AG04450 (cell line): ENCODE data around the gene STYXL1. TPM values are rescaled to one million over a fixed set of nuclear protein-coding genes. Genes with fewer than 3 reads are reported as not detected.

Experiments
- CTCF ChIA-PET: fragments of 300-600, 350-600 bp; formaldehyde crosslinking; extraction: SDS; loops from one replicate; lab custom pipeline; 2022; ENCODE audit warnings: antibody characterized with exemption, inconsistent platforms; lab: Charles Lee
- POLR2A ChIA-PET: fragments of 350-600 bp; formaldehyde crosslinking; extraction: SDS; loops from one replicate; lab custom pipeline; 2021; ENCODE audit warnings: antibody characterized with exemption, inconsistent platforms; lab: Yijun Ruan, JAX
- DNase-seq: peaks from one replicate; pipeline ENCODE4 v3.0.0-alpha.2; 2011; ENCODE audit warnings: low read depth, low spot score
- H3K27ac ChIP-seq: one replicate; pipeline ENCODE4 v1.5.1; 2012; ENCODE audit warnings: low read depth, low read length, control low read depth
- H3K27me3 ChIP-seq: one replicate; pipeline ENCODE4 v1.6.0; 2012; ENCODE audit warnings: low read length; ENCODE audit not compliant: control insufficient read depth, insufficient read depth
- H3K4me3 ChIP-seq: 2 replicates; pipeline ENCODE4 v1.5.1; 2011; ENCODE audit warnings: mild to moderate bottlenecking, low read depth, low read length, control low read depth
- H3K9me3 ChIP-seq: 2 replicates; pipeline ENCODE4 v1.5.1; 2012; ENCODE audit warnings: low read length; ENCODE audit not compliant: control insufficient read depth, insufficient read depth
- CTCF ChIP-seq: IDR thresholded peaks from 2 replicates; pipeline ENCODE4 v1.5.1; 2011; ENCODE audit warnings: low read depth, low read length, control low read depth, inconsistent platforms
- polyA plus RNA-seq: library from polyadenylated mRNA; depleted of rRNA; stranded (reverse); fragments of >200 nt; gene quantifications from 2 replicates; pipeline ENCODE4 v1.2.3, GENCODE V29; 2011

The STYXL1 gene
- polyA plus RNA-seq, 1 experiment = 77.0 TPM

DNA sequence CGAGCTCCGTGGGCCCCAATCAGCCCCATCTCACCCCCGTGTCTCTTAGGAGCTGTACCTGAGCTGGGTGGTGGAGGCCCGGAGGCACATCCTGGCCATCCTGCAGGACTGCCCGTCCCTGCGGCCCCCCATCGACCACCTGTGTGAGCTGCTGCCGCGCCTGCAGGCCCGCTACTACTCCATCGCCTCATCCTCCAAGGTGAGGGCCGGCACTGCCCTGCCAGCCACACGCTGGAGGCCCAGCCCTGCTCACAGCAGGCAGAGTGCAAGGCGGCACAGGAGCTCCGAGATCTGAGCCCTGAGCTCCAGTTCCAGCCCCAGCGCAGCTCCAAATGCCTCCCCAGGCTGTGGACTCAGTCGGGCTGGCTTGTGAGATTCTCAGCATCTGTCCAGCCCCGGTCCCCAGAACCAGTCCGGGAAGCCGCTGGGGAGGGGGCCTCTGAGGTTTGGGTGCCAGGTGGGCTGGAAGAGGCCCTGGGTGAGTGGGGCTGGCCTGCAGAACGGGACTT, 62.7 kb downstream of the STYXL1 start:
- H3K27ac ChIP-seq = no peak overlapping the region
- POLR2A ChIA-PET = interaction anchor here (0.8 kb wide), 1 partner anchor 23 kb away, joined by 5 read pairs; no protein-coding TSS in a partner anchor
- no peaks in the 10 kb centered on the region for H3K27me3 ChIP-seq
- no peaks in the 10 kb centered on the region; the same call in 1 of the 2 replicates for H3K9me3 ChIP-seq
- CTCF ChIA-PET = interaction anchor here (0.6 kb wide), 1 partner anchor 329 kb away, joined by 6 read pairs; no protein-coding TSS in a partner anchor
- DNase-seq = no peak
- TF ChIP-seq CTCF = no peak
- no peak overlapping the region for H3K4me3 ChIP-seq

DNA sequence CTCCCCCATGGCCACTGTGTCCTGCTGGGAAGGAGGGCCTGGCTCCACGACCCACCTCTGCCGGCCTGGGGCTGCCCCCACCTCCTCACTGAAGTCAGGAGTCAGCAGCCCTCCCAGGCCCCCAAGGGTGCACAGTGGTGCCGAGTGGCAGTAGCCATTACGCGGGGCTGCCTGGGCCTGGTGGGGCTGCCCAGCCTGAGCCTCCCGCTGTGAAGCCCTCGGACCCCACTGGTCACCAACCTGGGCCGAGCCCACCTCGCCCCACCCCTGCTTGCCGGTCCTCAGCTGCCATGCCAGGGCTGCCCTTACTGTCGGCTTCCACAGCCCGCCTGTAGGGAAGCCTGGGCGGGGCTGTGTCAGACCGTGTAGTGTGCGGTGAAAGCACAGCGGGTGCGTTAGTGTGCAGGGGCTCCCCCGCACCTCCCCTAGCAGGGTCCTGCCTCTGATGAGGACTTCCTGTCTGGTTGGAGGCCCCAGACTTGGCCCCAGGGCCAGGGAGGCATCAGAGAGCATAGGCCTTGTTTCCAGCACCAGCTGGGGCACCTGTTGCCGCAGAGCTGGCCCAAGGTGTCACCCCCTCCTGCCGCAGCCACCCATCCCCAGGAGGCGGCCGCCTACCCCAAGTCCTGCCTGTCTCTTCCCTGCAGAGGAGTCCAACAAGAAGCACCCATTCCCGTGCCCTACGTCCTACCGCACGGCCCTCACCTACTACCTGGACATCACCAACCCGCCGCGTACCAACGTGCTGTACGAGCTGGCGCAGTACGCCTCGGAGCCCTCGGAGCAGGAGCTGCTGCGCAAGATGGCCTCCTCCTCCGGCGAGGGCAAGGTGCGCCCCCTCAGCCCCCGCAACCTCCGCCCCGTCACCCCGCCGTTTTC, 63.4 kb downstream of the STYXL1 start:
- Histone ChIP-seq H3K4me3 (no peak overlapping the region), H3K27ac (no peak overlapping the region), H3K27me3 (no peaks in the 10 kb centered on the region), H3K9me3 (no peaks in the 10 kb centered on the region; the same call in 1 of the 2 replicates)
- CTCF ChIA-PET = interaction anchor here (0.6 kb wide), 1 partner anchor 330 kb away, joined by 6 read pairs; no protein-coding TSS in a partner anchor
- POLR2A ChIA-PET = no interaction called here
- DNase-seq = no peak
- TF ChIP-seq CTCF = no peak

DNA sequence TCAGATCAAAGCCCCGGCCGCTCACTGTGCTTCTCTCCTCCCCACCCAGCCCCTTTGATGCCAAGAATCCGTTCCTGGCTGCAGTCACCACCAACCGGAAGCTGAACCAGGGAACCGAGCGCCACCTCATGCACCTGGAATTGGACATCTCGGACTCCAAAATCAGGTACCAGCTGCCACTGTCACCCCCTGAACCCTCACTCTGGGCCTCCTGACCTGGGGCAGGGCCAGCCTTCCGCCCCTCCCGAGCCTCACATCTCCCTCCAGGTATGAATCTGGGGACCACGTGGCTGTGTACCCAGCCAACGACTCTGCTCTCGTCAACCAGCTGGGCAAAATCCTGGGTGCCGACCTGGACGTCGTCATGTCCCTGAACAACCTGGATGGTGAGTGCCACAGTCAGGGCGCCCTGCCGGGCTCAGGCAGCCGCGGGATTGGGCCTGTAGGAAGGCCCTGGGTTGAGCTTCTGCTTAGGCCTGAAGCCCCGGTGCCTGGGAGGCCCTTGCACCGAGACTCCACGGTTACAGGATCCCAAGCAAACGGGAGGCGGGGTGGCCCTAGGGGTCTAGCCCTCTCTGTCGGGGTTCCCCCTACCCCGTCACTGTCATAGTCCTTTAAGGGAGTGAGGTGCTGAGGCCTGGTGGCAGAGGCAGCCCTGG, 64.2 kb downstream of the STYXL1 start:
- ChIA-PET POLR2A (no interaction called here), CTCF (no interaction called here)
- Histone ChIP-seq H3K4me3 (no peak overlapping the region), H3K27ac (no peak overlapping the region), H3K27me3 (no peaks in the 10 kb centered on the region), H3K9me3 (no peaks in the 10 kb centered on the region; the same call in 1 of the 2 replicates)
- DNase-seq = no peak
- TF ChIP-seq CTCF = no peak

GRCh38 chr7:75982306-75983064, 65.3 kb downstream of the STYXL1 start:
- DNase-seq = no peak
- no peak overlapping the region for H3K27ac ChIP-seq
- ChIA-PET CTCF (no interaction called here), POLR2A (no interaction called here)
- no peak overlapping the region for H3K4me3 ChIP-seq
- TF ChIP-seq CTCF = no peak
- H3K27me3 ChIP-seq = no peaks in the 10 kb centered on the region
- no peaks in the 10 kb centered on the region; the same call in 1 of the 2 replicates for H3K9me3 ChIP-seq
